Transverse colon (tissue), 3 donors: ENCODE data around the gene RAB11FIP5.
"Not testable (repeated sequence)": the region's sequence is repeated elsewhere in the genome, so short reads cannot be mapped to it uniquely, and the experiment has no call there.

Experiments
- EP300 ChIP-seq: sonication (generic); formaldehyde crosslinking; IDR thresholded peaks from one replicate; pipeline ENCODE4 v1.6.1; 2017; ENCODE audit warnings: antibody characterized with exemption, low read depth
- POLR2A ChIP-seq: fragments of 450-650 bp; IDR thresholded peaks from one replicate; pipeline ENCODE4 v1.6.1; 2016; ENCODE audit warnings: antibody characterized with exemption, mild to moderate bottlenecking, moderate library complexity
- TF ChIP-seq, protein P1 (sequence below), 5 experiments: fragments of 200-600 bp in 3 of 5; fragments of 450-650 bp in 2 of 5; sonication (generic) in 3 of 5; IDR thresholded peaks; 1 replicate in 2 of 5; 2 replicates in 3 of 5; pipeline ENCODE4 v1.5.1; 2016 to 2017; ENCODE audit warnings: antibody characterized with exemption in 5 of 5, inconsistent platforms in 3 of 5, mild to moderate bottlenecking in 2 of 5, moderate library complexity in 1 of 5

DNA sequence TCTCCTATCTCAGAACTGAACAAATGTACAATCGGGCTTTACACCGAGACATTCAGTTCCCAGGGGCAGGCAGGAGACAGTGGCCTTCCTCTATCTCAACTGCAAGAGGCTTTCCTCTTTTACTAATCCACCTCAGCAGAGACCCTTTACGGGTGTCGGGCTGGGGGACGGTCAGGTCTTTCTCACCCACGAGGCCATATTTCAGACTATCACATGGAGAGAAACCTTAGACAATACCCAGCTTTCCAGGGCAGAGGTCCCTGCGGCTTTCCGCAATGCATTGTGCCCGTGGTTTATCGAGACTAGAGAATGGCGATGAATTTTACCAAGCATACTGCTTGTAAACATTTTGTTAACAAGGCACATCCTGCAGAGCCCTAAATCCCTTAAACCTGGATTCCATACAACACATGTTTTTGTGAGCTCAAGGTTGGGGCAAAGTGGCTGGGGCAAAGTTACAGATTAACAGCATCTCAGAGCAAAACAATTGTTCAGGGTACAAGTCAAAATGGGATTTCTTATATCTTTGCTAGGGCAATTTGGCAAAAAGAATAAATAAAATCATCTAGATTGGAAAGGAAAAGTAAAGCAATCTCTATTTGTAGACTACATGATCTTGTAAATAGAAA is 7.0 kb upstream of the RAB11FIP5 start:
- not testable (repeated sequence) for TF ChIP-seq POLR2A, EP300
- TF ChIP-seq, protein P1, sequence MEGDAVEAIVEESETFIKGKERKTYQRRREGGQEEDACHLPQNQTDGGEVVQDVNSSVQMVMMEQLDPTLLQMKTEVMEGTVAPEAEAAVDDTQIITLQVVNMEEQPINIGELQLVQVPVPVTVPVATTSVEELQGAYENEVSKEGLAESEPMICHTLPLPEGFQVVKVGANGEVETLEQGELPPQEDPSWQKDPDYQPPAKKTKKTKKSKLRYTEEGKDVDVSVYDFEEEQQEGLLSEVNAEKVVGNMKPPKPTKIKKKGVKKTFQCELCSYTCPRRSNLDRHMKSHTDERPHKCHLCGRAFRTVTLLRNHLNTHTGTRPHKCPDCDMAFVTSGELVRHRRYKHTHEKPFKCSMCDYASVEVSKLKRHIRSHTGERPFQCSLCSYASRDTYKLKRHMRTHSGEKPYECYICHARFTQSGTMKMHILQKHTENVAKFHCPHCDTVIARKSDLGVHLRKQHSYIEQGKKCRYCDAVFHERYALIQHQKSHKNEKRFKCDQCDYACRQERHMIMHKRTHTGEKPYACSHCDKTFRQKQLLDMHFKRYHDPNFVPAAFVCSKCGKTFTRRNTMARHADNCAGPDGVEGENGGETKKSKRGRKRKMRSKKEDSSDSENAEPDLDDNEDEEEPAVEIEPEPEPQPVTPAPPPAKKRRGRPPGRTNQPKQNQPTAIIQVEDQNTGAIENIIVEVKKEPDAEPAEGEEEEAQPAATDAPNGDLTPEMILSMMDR (IDR thresholded peaks at IDR 0.05) = not testable (repeated sequence)
